Myocyte (in vitro differentiated cells): ENCODE results near the gene SLF1. TPM values are rescaled to one million over a fixed set of nuclear protein-coding genes. Genes with fewer than 3 reads are reported as not detected.

Experiments
- DNase-seq: peaks from one replicate; pipeline ENCODE4 v3.0.0-alpha.2; 2012; ENCODE audit warnings: low read depth
- total RNA-seq: library from RNA; depleted of rRNA; stranded (reverse); fragments of >200 nt; gene quantifications from 2 replicates; pipeline ENCODE4 v1.2.3, GENCODE V29; 2014

SLF1 gene
- total RNA-seq, 1 donor from 2014 or later = 14.3 TPM

- peak; percentile 69 for DNase-seq
Measured at GRCh38 chr5:94707359-94707758, 88.9 kb downstream of the SLF1 start.

- no peak for DNase-seq
Measured at GRCh38 chr5:94709277-94709676, 90.8 kb downstream of the SLF1 start.

GRCh38 chr5:94711785-94712184, 93.3 kb downstream of the SLF1 start:
- DNase-seq = no peak

GRCh38 chr5:94715768-94716167, 97.3 kb downstream of the SLF1 start:
- no peak for DNase-seq

- DNase-seq = no peak
Measured at GRCh38 chr5:94725142-94725541, 106.7 kb downstream of the SLF1 start.

- no peak for DNase-seq
Measured at GRCh38 chr5:94731471-94731870, 113.0 kb downstream of the SLF1 start.

DNA sequence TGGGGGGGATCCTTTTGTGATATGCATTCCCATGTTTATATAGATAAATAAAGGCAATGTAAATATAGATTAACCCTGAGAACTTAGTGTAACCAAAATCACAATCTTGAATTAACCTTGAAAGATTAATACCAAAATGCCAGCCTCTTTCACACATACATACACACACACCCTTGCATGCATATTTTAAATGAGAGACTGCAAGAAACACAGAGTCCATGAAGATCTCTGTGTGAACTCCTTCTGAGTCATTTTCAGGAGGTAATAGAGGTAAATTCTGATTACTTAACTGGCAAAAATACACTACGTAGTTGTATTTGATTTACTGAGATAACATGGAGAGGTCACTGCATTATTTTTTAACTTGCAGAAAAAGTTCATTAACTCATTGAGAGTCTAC, 118.0 kb downstream of the SLF1 start:
- no peak for DNase-seq

DNA sequence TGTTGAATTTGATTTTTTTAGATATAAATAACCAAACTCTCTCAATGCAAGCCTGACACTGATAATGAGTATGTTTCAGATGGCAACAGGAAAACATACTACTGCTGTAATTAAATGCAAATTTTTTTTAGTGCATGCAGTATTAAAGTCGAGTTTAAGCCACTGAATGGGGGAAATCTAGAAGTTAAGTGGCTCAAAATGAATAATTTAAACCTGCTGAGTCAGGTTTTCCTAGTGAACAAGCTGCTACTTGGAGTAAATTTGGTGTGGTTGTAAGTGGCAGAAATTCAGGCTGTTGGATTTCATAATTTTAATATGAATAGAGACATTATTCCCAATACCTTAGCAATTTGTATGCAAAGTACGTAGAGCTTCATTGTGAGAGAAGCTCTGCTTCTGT, 121.8 kb downstream of the SLF1 start:
- no peak for DNase-seq

GRCh38 chr5:94742852-94743251, 124.4 kb downstream of the SLF1 start:
- DNase-seq = no peak

GRCh38 chr5:94744906-94745305, 126.4 kb downstream of the SLF1 start:
- no peak for DNase-seq

GRCh38 chr5:94745786-94746730, 127.6 kb downstream of the SLF1 start:
- no peak for DNase-seq

- DNase-seq = no peak
Measured at GRCh38 chr5:94746731-94747124, 128.3 kb downstream of the SLF1 start.

Other genes starting within 250 kb of the SLF1 start
- 2.9 and 3.4 TPM in 2 replicates for gene KIAA0825, start 65 bp upstream of the SLF1 start, total RNA-seq